Stimulated activated CD4-positive, alpha-beta T cell treated with anti-CD3 and anti-CD28 coated beads, Interleukin-2, amount 100 ng/mL, for 4 hours (primary cell): ENCODE measurements around the gene CACNG3.

ENCODE experiments used
- DNase-seq: peaks from one replicate; pipeline ENCODE4 v3.0.0-alpha.2; 2020; ENCODE audit warnings: low read depth

Gene CACNG3

DNA sequence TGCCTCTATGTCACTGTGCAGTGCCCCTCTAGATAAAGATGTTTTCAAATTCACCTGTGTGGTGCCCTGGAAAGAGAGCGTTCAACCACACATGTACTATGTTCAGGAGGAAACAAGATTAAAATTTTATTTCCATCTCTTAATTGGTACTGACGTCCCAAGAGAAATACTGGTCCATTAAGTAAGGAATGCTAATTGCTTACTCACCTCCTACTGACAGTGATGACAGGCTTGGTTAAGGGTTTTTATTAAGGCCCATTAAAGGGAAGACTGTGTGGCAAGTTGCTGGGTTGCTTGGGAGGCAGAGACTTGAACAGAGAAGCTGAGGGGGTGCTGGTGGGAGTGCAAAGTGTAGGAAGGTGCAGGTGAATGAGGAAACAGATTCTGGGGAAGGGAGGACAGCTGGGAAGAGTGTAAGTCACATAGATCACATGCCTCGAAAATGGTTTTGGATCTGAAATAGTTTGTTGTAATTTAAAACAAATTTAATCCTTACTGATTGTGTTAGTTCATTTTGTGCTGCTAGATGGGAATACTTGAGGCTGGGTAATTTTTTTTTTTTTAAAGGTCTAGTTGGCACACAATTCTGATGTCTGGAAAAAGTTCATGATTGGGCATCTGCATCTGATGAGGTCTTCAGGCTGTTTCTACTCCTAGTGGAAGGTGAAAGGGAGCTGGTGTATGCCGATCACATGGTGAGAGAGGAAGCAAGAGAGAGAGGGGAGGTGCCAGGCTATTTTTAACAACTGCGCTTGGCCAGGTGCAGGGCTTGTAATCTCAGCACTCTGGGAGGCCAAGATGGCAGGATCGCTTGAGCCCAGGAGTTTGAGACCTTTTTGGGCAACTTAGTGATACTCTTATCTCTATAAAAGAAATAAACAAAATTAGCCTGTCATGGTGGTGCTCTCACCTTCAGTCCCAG lies 140.5 kb downstream of the CACNG3 start:
- DNase-seq = no peak

- no peak for DNase-seq
Observed at GRCh38 chr16:24409045-24409444, 152.9 kb downstream of the CACNG3 start.
